ENCODE data around the gene DAAM2.

DAAM2 gene

GRCh38 chr6:39820553-39820952 lies 28.4 kb downstream of the DAAM2 start:
- no peak for DNase-seq

- no peak for DNase-seq
Observed at GRCh38 chr6:39821046-39821740, 29.0 kb downstream of the DAAM2 start.

GRCh38 chr6:39821742-39822532 lies 29.8 kb downstream of the DAAM2 start:
- no peak for DNase-seq

- DNase-seq: no peak
Observed at GRCh38 chr6:39822846-39823815, 31.0 kb downstream of the DAAM2 start.

DNA sequence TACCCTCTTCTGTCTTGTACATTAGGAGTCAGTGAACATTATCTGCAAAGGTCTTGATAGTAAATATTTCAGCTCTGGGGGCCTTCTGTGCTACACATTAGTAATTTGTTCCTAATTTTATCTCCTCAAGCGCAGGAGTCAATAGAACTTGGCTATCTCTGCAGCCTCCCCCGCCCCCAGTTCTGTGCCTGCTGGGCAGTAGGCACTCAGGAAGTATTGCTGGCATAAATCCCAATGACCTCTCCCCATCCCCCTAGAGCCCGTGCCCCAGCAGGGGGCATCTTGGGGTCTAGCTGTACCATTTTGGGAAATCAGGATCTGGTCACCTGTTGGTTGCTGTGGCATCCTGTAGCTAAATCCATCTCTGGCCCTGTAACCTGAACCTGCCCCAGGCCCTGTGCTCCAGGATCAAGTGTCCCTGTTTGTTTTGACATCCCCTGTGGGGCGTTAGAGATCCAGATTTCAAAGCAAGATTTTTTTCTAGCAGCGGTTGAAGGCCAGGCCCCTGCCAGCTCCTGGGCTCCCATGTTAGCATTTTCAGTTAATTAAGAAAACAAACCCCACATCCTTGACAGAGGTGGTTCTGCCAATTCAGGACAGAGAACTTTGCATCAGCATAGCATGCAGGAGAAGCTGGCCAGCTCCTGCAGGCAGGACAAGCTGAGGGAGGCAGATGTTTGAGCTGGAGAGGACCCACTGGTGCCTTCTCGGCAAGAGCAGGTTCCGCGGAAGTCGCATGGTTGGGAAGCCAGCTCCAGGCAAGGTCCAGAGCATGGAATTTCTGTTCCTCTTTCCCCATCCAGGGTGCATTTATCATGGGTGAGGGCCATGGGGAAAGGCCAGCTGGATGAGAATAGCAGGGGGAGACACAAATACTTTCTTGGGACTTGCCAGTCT lies 32.1 kb downstream of the DAAM2 start:
- DNase-seq: no peak

DNA sequence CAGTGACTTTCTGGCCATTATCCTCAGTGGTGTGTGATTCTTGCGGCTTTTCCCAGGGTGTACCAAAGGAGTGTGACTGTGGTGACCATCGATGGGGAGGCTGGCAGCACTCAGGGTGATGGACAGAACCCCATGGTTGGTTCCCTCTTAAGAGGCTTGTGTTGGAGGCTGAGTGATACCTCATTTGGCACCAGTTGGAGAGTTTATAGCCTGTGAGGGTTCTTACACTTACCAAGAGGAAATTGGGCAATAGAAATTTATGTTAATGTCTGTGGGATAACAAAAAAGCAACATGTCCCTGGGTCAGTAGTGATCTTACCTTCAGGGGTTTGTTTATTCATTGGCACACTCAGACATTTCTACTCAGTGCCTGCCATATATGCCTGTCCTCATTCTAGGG lies 37.2 kb downstream of the DAAM2 start:
- DNase-seq: no peak

GRCh38 chr6:39830444-39830843 lies 38.3 kb downstream of the DAAM2 start:
- no peak for DNase-seq

DNA sequence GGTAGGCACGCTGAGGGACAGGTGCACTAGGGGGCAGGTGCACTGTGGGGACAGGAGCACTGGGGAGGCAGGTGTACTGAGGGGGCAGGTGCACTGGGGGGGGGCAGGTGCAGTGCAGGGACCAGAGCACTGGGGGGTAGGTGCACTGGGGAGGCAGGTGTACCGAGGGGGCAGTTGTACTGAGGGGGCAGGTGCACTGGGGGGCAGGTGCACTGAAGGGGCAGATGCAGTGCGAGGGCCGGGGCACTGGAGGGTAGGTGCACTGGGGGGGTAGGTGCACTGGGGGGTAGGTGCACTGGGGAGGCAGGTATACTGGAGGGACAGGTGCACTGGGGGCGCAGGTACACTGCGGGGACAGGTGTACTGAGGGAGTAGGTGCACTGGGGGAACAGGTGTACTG lies 39.5 kb downstream of the DAAM2 start:
- no peak for DNase-seq

DNA sequence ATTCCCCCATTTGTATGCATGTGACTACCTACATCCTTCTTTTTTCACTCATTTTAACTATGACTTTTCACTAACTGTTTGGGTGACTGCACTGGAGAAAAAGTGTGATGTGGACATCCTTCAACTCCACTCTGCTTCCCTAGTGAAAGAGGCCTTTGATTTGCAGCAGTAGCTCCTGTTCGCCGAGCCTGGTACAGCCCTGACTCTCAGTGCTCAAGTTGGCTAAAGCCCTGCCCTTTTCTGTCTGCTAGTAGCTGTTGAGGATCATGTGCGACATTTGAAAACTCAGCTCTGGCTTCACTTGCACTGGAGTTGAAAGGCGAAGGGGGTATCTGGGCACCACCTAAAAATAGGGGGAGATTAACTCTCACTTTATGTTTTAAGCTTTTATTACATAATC lies 42.1 kb downstream of the DAAM2 start:
- DNase-seq: no peak

DNA sequence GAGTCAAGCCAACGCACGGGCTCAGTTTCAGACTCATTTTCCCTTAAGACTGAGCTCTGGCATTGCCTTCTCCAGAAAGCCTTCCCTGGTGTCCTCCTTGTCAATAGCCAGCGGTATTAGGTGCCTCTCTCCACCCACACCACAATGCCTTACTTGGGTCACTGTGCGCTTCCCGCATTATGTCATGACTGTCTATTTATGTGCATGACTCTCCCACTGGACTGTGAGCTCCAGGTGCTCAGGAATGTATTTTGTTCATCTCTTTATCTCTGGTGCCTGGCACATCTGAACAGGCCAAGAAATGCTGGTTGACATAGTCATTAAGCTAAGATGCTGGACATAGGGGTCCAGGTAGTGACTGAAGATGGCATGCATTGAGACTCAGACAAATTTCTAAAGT lies 42.7 kb downstream of the DAAM2 start:
- DNase-seq: no peak

- DNase-seq: no peak
Observed at GRCh38 chr6:39835821-39836295, 43.7 kb downstream of the DAAM2 start.

- no peak for DNase-seq
Observed at GRCh38 chr6:39836606-39837005, 44.4 kb downstream of the DAAM2 start.

GRCh38 chr6:39839445-39839844 lies 47.3 kb downstream of the DAAM2 start:
- no peak for DNase-seq

- no peak for DNase-seq
Observed at GRCh38 chr6:39840781-39841180, 48.6 kb downstream of the DAAM2 start.

DNA sequence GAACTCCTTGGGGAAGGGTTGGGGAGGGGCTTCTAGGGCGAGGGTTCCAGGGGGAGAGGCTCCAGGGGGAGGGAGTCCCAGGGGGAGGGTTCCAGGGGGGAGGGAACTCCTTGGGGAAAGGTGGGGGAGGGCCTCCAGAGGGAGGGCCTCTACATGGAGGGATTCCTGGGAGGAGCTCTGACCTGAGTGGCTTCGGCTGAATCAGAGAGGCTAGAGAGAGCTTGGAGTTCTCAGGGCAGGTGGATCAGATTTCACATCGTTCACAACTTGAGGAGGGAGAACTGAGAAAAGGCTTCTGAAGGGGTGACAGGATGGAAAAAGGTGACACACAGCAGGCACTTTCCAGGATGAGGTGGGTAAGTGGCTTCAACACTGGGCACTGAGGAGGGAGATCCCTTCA lies 49.1 kb downstream of the DAAM2 start:
- DNase-seq: no peak

- DNase-seq: no peak
Observed at GRCh38 chr6:39841923-39842322, 49.7 kb downstream of the DAAM2 start.

- DNase-seq: peak; percentile 5
Observed at GRCh38 chr6:39843305-39844020, 51.3 kb downstream of the DAAM2 start.

DNA sequence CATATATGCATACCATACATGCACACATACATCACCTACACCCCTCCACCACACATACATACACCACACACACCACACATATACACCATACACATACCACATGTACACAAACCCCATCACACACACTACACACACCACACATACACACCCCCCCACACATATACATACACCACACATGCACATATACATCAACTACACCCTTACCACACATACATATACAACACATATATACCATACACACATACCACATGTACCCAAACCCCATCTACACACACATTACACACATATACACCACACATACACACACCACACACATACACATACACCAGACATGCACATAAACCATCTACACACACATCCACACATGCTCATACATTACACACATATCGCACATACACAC lies 52.7 kb downstream of the DAAM2 start:
- DNase-seq: no peak

DNA sequence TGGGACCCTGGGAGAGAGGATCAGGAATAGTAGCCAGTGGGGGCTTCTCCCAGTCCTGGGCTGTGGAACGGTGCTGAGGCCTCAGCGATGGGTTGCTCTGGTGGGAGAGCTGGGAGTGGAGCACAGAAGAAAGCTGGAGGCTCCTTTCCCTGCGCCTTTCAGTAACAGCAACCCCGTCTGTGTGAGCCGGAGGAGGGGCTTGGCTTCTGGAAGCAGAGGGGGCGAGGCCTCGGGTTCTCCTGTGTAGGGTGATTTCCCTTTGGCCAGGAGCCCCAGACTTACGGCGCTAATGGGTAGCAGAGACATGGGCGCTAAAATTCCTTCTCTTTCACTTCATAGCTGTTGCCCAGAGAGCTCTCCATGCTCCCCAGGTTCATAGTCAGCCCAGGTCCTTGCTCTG lies 55.0 kb downstream of the DAAM2 start:
- DNase-seq: no peak

GRCh38 chr6:39848171-39848570 lies 56.0 kb downstream of the DAAM2 start:
- no peak for DNase-seq

DNA sequence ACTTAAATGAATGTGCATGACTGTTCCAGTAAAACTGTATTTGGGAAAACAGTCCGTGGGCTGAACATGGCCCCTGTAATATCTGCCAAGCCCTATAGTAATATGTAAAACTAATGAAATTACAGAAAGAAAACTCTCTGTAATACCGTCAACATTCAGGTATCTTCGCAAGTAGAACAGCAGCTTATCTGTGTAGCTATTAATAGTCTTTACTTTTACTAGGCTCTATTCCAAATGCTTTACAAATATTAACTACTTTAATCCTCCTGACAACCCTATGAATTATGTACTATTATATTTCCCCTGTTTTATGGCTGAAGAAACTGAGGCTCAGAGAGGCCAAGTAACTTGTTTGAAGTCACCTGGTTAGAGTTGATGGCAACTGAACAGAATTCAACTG lies 57.1 kb downstream of the DAAM2 start:
- no peak for DNase-seq

DNA sequence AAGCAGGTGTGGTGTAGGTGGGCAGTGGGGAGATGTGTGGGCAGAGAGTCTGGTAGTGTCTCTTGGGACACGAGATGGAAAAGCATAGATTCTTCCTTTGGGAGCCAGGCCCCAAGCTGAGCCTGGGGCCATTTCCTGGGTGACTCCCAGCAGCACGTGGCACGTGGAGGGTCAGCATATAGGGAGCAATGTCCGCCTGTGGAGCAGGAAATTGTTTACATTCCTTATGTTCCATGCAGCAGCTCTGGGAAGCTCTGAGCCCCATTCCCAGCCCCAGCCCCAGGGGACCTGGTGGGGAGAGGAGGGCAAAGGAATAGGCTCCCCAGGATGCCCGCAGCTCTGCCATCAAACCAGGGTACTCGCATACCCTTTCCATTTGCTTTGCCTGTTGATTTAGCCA lies 57.6 kb downstream of the DAAM2 start:
- no peak for DNase-seq

Measured in hematopoietic multipotent progenitor cell treated with erythropoietin and hydrocortisone succinate and interleukin-3 and kit ligand, for 4 days (in vitro differentiated cells).